Activated T-cell treated with anti-CD3 and anti-CD28 coated beads, Interleukin-2, amount 50 U/mL, for 4 hours (primary cell): ENCODE measurements around the gene ROBO1. TPM values are rescaled to one million over a fixed set of nuclear protein-coding genes. Genes with fewer than 3 reads are reported as not detected.

Source experiments
- ATAC-seq, 2 donors: fragments of 200-7000 bp; cut with Tn5 transposase; one replicate each; pipeline ENCODE4 v1.10.0; 2021
- DNase-seq: peaks from one replicate; pipeline ENCODE4 v3.0.0-alpha.2; 2020
- H3K27me3 Mint-ChIP-seq: one replicate; pipeline ENCODE4 v1.8.0; 2021; ENCODE audit warnings: low read depth, mixed read lengths
- H3K36me3 Mint-ChIP-seq: one replicate; pipeline ENCODE4 v1.8.0; 2022; ENCODE audit warnings: mixed read lengths; ENCODE audit not compliant: insufficient read depth
- H3K4me1 Mint-ChIP-seq: one replicate; pipeline ENCODE4 v1.8.0; 2021; ENCODE audit warnings: low read depth, mixed read lengths
- H3K4me3 Mint-ChIP-seq: one replicate; pipeline ENCODE4 v1.8.0; 2021; ENCODE audit warnings: mild to moderate bottlenecking, moderate library complexity, mixed read lengths
- H3K9me3 Mint-ChIP-seq: one replicate; pipeline ENCODE4 v1.8.0; 2021; ENCODE audit warnings: mixed read lengths
- total RNA-seq, 3 donors: library from RNA; stranded (reverse); gene quantifications; one replicate each; pipeline ENCODE4 v1.2.1, GENCODE V29; 2021

Gene ROBO1
- total RNA-seq, 3 donors from 2014 or later: 0.38 to 0.99 (median 0.95) TPM

DNA sequence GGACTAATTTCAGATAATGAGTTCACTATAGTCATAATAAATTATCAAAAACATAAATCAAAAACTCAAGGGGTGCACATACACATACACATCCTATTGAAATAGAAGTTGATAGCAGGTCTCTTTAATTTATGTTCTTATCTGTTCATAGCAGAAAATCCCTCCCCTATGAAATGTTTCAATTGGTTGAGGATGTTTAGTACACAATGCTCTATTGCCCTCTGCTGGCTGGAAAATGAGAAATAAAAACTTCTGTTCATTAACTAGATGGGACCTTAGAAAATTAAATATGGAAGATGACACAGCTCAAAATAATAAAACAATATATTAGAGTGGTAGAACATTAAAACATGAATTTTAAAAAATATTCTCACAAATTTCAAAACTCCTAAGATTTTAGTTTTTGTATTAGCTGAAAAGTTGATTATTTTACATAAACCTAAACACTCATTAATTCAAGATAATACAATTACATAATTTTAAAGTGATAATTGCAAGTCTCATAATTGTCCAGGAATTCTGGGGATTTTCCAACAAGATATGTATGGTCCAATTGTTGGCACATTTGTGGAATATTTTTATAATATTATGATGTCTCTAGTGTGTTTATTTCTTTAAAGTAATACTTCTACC lies 735.0 kb downstream of the ROBO1 start:
- Mint-ChIP-seq H3K27me3 (no peaks in the 10 kb centered on the region), H3K36me3 (no peaks in the 10 kb centered on the region), H3K4me1 (no peaks in the 10 kb centered on the region), H3K4me3 (no peak overlapping the region), H3K9me3 (no peaks in the 10 kb centered on the region)
- DNase-seq (no peak), ATAC-seq (no peak)

DNA sequence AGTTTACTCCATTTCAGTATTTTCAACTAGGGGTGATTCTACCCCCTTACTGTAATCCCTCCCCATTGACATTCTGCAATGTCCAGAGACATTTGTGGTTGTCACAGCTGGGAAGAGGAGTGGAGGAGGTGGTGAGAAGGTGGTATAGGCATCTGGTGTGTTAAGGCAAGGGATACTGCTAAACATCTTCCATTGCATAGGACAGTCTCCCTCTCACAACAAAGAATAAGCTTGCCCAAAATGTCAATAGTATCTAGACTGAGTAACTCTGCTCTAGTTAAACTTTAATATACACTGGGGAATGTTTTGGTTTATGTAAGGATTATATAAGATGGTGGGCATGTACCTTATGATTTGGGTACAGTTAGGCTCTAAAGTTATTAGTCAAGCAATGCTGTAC lies 737.6 kb downstream of the ROBO1 start:
- no peaks in the 10 kb centered on the region for H3K27me3 Mint-ChIP-seq
- H3K36me3 Mint-ChIP-seq: no peaks in the 10 kb centered on the region
- ATAC-seq (no peak), DNase-seq (no peak)
- H3K4me1 Mint-ChIP-seq: no peaks in the 10 kb centered on the region
- no peaks in the 10 kb centered on the region for H3K9me3 Mint-ChIP-seq
- H3K4me3 Mint-ChIP-seq: no peak overlapping the region

DNA sequence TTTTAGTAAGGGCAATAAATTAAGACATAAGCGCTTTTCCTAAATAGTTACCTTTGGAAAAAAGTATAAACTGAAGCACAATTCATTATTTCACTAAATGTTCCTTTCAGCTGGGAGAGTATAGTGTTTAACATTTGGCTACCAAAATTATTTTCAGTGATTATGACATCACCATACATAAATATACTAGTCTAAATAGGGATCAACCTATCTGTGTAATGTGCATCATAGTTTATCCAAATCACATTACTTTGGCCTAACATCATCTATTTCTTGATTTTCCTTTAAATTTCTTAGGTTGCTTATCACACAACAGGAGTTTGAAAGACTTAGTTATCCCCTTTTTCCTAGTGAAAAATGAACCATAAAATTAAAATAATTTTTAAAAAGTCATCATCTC lies 738.9 kb downstream of the ROBO1 start:
- ATAC-seq: no peak
- Mint-ChIP-seq H3K27me3 (no peaks in the 10 kb centered on the region), H3K9me3 (no peaks in the 10 kb centered on the region), H3K4me3 (no peak overlapping the region), H3K36me3 (no peaks in the 10 kb centered on the region), H3K4me1 (no peaks in the 10 kb centered on the region)
- DNase-seq: no peak

DNA sequence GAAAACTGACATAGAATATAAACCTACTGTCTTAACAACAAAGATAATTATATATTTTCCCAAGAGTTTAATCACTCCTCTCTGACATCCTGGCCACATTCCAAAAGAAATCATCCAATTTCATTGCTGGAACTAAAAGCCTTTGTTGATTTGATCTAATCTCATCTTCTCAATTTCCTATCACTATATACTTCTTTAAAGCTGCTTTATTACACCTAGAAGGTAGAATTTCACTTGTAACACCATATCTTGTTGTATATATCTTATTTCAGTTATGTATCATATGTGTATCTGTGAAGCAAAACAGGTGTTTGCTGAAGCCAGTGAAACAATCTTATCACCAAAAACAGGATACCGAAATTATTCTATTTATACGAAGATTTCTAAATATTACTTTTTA lies 740.2 kb downstream of the ROBO1 start:
- ATAC-seq (no peak), DNase-seq (no peak)
- Mint-ChIP-seq H3K36me3 (no peaks in the 10 kb centered on the region), H3K27me3 (no peaks in the 10 kb centered on the region), H3K4me3 (no peak overlapping the region), H3K4me1 (no peaks in the 10 kb centered on the region), H3K9me3 (no peaks in the 10 kb centered on the region)

GRCh38 chr3:79019924-79020173 lies 747.9 kb downstream of the ROBO1 start:
- ATAC-seq: no peak
- Mint-ChIP-seq H3K27me3 (peaks cover 6% of the 10 kb centered on the region), H3K9me3 (peaks cover 4% of the 10 kb centered on the region), H3K4me3 (no peak overlapping the region), H3K4me1 (peaks cover 5% of the 10 kb centered on the region), H3K36me3 (no peaks in the 10 kb centered on the region)
- DNase-seq: no peak

- H3K9me3 Mint-ChIP-seq: peaks cover 4% of the 10 kb centered on the region
- no peaks in the 10 kb centered on the region for H3K36me3 Mint-ChIP-seq
- DNase-seq (no peak), ATAC-seq (peak; percentile 46 to 67)
- peaks cover 6% of the 10 kb centered on the region for H3K27me3 Mint-ChIP-seq
- H3K4me1 Mint-ChIP-seq: peaks cover 5% of the 10 kb centered on the region
- no peak overlapping the region for H3K4me3 Mint-ChIP-seq
Measured at GRCh38 chr3:79019137-79019923, 748.5 kb downstream of the ROBO1 start.

DNA sequence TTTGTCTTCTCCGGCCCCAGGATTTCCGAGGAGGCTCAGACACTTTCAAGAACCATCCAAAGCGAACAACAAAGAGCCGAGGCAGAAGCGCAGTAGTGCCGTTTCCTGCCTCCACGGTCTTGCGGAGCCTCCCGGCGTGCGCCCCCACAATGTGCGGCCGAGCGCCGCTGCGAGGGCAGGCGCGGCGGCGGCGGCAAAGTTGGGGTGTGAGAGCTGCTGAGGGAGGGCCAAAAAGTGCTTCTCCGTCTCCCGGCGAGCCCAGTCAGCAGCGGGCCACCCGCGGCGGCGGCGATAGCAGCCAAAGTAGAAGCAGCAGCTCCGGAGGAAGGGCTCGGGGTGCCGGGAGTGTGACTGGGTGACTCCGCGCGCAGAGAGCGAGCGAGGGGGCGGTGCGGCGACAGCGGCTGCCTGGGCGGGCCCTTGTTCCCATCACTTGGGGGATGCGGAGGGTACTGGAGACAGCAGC lies 749.1 kb downstream of the ROBO1 start:
- peaks cover 5% of the 10 kb centered on the region for H3K4me1 Mint-ChIP-seq
- DNase-seq (no peak), ATAC-seq (peak; percentile 53 to 62)
- H3K36me3 Mint-ChIP-seq: no peaks in the 10 kb centered on the region
- no peak overlapping the region for H3K4me3 Mint-ChIP-seq
- H3K27me3 Mint-ChIP-seq: peaks cover 6% of the 10 kb centered on the region
- H3K9me3 Mint-ChIP-seq: peaks cover 4% of the 10 kb centered on the region

DNA sequence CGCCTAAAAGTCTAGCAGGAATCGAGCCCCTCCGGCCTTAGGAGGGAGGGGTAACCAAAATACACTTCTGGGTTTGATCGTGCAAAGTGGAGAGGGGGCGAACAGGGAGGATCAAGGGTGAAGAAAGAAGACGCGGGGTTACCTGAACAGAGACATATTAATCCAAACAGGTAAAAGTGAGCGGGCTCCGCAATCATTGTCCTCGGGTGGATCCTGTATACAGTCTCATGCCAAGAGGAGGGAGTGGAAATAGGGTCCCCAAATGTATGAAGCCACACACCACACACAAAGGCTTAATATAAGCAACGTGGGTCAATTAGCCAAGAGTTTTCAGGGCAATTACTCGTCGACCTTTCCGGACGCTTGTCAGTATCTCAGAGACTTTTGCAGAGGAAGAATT lies 749.5 kb downstream of the ROBO1 start:
- DNase-seq (no peak), ATAC-seq (no peak)
- Mint-ChIP-seq H3K27me3 (peaks cover 6% of the 10 kb centered on the region), H3K4me3 (no peak overlapping the region), H3K4me1 (peaks cover 5% of the 10 kb centered on the region), H3K36me3 (no peaks in the 10 kb centered on the region), H3K9me3 (peaks cover 4% of the 10 kb centered on the region)

DNA sequence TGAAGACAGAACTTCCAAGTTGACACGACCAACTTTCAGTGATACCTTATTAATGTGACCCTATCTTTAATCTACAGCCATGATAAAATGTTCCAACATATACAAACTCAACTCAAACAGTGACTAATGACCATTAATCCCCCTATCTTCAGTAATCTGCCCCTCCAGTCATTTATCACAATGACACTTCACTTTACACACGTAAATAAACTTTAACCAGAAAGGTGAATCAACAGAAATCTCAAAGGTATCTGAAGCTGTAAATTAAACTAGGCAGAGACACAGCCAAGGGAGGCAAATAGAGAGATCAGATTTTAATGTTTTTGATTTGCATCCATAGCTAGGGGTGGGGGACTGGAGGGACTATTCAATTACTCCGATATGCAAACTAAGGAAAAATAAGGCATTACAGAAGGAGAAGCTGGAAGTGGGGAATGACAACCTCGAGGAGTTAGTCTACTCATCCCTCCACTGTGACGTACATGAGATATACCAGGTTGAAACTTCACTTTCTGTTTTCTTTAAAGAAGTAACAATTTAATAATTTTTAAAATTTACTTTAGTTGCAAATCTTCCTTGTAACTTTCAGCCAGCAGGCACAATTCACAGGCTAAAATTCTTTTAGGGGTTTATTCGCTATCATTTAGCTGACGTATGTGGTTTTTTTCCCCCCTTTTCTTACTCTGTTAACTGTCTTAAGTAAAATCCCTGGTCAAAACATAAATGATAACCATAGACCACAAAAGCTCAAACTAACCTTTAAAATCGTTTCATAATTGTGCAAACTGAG lies 751.0 kb downstream of the ROBO1 start:
- no peak for DNase-seq
- Mint-ChIP-seq H3K4me3 (no peak overlapping the region), H3K9me3 (peaks cover 4% of the 10 kb centered on the region), H3K4me1 (peaks cover 5% of the 10 kb centered on the region), H3K36me3 (no peaks in the 10 kb centered on the region), H3K27me3 (peaks cover 6% of the 10 kb centered on the region)
- no peak for ATAC-seq

GRCh38 chr3:79015854-79016253 lies 751.9 kb downstream of the ROBO1 start:
- no peaks in the 10 kb centered on the region for H3K36me3 Mint-ChIP-seq
- peaks cover 5% of the 10 kb centered on the region for H3K4me1 Mint-ChIP-seq
- peaks cover 6% of the 10 kb centered on the region for H3K27me3 Mint-ChIP-seq
- DNase-seq (no peak), ATAC-seq (no peak)
- no peak overlapping the region for H3K4me3 Mint-ChIP-seq
- H3K9me3 Mint-ChIP-seq: peaks cover 2% of the 10 kb centered on the region

DNA sequence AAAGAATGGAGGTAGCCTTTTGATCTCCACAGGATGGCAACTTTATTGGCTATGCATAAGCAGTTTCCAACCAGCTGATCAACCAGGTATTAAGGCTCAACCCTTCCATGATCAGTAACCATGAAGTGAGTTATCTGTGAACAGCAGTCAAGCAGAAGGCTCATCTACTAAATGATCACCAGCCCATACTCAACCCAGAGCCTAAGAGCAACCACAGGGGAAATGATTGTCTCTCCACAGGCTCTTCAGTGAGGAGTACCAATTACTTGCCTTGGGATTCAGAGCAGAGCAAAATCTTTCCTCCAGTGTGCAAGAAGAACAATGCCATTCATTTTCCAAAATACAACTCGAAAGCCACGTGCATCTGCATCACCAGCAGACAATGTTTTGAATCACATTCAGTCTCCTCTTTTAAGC lies 754.8 kb downstream of the ROBO1 start:
- Mint-ChIP-seq H3K9me3 (peaks cover 6% of the 10 kb centered on the region), H3K27me3 (no peaks in the 10 kb centered on the region), H3K4me3 (no peak overlapping the region), H3K4me1 (no peaks in the 10 kb centered on the region), H3K36me3 (no peaks in the 10 kb centered on the region)
- DNase-seq: no peak
- ATAC-seq: no peak

- H3K27me3 Mint-ChIP-seq: no peaks in the 10 kb centered on the region
- DNase-seq (no peak), ATAC-seq (no peak)
- H3K36me3 Mint-ChIP-seq: no peaks in the 10 kb centered on the region
- peaks cover 8% of the 10 kb centered on the region for H3K9me3 Mint-ChIP-seq
- no peaks in the 10 kb centered on the region for H3K4me1 Mint-ChIP-seq
- H3K4me3 Mint-ChIP-seq: no peak overlapping the region
Measured at GRCh38 chr3:79012530-79012913, 755.3 kb downstream of the ROBO1 start.

DNA sequence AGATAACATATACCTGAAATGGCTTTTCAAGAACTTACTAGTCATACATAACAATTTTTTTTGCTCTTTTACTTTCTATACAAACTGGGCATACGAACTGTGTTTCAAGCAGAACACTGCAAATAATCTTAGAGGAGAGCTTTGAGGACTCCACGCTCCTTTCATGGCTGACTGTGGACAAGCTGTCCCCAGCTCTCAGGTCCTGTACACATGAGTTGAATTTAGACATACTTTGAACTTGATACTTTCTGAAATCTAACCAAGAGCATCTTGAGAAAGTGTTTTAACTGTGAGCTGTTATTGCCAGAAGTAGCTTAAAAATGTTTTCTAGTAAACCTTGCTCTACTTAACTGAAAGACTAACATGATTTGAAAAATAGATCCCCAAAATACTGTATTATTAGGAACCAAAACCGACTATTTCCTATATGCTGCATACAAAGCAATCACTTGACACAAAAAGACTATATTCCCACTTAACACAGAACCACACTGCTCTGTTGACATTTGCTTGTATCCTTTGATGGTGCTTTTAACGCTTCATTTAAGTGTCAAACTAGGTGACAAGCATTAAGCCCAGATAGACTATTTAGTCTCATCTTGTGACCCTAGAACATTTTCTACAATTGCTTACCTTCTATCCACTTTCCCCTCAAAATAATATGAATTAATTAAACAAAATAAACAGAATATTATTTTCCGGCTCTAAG lies 755.8 kb downstream of the ROBO1 start:
- H3K9me3 Mint-ChIP-seq: peaks cover 8% of the 10 kb centered on the region
- no peaks in the 10 kb centered on the region for H3K36me3 Mint-ChIP-seq
- H3K27me3 Mint-ChIP-seq: no peaks in the 10 kb centered on the region
- DNase-seq (no peak), ATAC-seq (no peak)
- H3K4me1 Mint-ChIP-seq: no peaks in the 10 kb centered on the region
- H3K4me3 Mint-ChIP-seq: no peak overlapping the region

DNA sequence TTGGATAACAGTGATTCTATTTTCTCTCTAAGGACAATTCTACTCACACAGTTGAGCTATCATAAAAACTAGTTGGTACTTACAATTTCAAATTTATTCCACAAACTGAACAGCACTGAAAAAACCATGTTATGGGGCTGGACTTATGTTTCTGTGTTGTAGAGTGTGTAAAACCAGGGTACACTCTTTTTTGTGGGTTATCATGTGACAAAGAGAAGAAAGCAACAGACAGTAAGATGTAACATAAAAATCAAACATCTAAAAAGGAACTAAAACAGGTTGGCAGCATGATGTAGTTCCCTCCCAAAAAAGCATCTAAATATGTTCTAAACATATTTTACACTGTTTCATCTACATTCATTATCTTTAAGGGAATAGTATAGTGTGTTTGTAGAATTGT lies 757.9 kb downstream of the ROBO1 start:
- no peaks in the 10 kb centered on the region for H3K27me3 Mint-ChIP-seq

More for the DNA sequence above, 757.9 kb downstream of the ROBO1 start:
- Mint-ChIP-seq H3K4me3 (no peak overlapping the region), H3K4me1 (no peaks in the 10 kb centered on the region), H3K9me3 (peaks cover 8% of the 10 kb centered on the region), H3K36me3 (no peaks in the 10 kb centered on the region)
- no peak for ATAC-seq
- DNase-seq: no peak
